NCI-H1436 (cell line): ENCODE results near the gene USP22.

Experiments used
- DNase-seq: peaks from one replicate; lab custom pipeline; 2025; lab: John Stamatoyannopoulos, UW

USP22 gene

DNA sequence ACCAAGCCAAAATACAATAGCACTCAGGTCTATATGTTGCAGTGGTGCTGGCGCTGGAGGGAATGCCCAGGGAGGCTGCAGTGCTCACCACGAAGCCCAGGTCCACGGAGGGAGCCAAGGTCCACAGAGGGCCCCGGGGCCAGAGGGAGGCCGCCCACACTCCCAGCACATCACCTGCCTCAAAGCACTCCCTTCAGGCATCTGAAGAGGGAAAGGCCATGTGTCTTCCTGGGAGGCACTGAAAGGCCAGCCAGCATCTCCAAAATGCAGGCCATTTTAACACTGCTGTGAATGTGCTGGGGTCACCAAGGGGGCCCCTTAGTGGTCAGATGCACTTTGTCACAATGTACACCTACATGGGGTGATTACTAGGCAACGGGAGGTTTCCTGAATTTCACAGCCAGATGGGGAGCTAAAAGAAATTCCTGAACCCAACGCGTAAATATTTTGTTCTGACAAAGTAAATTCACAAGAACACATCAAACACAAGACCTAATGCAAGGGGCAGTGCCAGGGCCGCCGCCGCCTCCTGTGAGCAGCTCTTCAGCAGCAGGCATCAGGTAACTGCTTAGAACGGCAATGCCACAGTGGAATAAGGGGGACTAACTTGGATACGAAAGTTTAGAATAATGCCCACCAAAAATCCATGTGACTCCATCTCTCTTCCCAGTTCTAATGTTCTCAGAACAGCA is 42.8 kb downstream of the USP22 start:
- DNase-seq = no peak

DNA sequence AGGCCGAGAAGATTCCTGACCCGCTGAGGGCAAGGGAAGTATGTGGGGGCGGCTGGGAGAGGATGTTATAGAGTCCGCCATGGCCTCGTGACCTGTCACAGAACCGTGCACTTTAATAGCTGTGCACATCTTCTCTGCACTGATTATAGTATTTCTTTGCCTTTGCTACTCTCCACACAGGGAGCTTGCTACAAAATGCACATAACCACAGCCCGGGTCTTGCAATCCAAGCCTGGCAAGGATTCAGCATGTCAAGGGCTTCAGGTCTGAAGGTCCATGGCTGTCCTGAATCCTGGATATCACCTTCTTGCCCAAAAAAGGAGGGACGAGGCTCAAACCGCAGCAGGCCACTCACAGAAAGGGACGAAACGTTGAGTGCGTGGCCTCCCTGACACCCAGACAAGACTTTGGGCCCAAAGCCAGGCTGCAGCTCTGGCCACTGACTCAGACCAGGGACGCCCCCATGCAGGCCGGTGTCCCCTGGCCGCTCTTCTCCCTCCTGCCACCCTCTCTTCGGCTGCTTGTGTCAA is 43.7 kb downstream of the USP22 start:
- DNase-seq = no peak

DNA sequence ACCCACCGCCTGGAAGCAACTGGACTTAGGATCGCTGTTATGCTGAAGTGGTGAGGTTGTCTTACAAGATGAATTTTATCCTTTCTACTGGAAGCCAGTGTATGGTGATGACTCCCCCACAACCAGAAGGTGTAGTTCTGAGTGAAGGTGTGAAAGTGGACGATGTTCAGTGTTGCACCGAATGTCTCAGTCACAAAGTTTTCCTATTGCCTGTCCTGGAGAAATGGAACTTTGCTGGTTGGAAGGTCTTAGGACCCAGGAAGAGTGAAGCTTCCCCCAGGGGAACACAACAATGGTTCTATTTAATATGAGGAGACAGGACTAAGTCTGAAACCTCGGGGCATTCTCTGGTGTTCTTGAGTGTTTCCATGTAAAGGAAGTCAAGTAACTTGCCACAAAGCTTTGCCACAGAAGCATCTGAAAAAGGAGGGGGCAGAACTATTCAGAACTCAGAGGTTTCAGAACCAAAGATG is 44.2 kb downstream of the USP22 start:
- DNase-seq = no peak

DNA sequence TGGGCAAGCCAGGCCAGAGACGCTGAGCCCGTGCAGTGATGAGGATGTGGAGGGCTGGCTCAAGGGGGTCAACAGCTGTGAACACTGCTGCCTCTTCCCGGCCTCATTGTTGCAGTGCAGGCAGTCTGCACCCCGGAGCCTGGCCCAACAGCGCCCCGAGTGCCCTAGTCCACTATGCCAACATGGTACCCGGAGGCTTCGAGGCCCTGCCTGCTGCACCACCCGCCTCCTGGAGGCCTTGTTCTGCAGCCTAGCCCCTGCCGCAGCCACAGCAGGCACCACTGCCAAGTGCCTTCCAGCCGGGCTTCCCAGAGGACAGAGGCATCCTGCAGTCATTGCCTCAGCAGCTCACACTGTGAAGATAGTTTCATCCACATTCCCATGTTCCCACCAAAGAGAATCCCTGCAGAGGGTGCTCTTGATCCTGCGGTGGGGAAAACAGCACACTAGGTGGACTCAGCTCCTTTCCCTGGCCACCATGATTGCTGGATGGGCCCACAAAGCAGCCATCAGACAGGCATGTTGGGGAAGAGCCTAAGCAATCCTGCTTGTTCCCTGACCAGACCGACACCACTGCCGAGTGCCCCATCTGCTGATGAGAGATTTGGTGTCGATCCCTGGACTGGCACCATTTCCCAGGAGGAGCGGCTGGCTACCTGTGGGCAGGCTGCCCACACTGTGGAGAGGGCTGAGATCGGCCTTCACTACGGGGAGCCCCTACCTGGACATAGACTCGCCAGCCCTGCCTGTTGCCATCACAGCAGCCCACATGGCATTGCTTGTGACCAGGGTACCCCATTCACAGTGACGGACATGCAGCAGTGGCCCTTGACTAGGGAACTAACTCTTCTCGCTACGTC is 44.9 kb downstream of the USP22 start:
- DNase-seq = no peak

DNA sequence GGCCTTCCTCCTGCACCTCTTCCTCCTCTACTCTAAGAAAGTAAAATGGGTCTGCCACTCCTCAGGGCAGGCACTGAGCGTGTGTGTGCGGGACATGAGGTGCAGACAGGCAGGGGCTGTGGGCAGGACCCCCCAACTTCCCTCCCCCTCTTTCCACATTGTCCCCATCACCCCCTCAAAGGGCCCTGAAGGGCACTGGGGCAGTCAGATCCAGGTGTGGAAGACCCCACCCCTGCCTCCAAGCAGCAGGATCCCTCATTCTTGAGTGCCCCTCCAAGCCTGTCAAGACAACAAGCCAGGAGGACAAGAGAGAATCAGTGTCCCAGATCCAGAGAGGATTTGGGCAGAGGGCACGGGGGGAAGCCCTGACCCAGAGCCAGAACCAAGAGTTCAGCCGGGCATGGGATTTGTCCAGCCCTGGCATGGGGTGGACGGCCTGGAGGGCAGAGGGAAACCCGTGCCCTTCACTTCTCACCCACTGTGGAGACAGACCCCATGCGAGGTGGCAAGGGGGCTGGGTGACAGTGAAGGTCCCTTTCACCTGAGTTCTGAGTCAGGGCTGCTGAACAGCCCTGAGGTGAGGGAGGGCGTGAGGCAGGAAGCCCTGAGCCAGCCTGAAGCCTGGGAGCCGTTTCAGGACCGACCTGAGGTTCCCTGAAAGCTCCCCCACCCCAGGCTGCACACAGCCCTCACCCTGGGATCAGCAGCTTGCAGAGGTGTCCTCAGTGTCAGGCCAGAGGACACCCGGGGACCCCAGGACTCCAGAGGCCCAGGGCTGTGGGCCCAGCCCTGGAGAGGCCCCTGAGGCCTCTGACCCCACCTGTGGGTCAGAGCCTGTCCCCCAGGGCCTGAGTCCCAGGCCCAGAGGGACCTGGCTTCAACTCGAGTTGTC is 45.8 kb downstream of the USP22 start:
- no peak for DNase-seq

DNA sequence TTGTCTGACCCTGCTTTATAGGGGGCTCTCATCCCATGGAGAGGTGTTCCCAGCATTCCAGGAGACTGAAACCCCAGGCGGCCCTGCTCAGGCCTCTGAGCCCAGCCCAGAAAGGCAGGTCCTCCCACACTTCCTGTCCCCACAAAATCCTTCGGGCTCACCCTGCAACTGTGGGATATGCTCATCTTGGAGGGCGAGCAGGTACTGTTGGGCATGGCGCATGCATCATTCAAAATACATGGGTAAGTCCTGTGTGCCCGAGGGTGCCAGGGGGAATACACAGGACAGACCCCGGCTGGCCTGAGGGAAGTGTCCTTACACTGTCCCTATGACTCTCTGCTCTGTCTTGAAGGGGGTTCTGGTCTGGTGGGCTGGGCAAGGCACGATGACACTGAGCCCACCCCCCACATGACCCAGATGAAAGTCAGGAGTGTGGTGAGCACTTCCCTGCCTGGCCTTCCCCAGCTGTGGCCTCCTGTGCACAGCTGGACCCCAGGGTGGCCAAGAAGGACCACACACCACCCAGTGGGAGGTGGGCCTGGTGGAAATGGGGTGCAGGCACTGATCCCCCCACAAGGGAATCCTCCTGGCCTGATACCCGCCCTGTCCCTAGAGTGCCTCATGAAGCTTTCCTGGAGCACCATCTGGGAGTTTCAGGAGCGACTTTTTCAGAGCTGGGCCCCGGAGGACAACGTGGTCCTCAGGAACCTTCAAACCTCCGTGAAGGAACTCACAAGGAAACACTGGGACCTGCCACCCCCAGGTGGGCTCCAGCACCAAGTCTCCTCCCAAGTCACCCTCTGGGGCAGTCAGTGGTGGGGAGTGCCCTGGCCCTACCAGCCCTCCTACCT is 46.7 kb downstream of the USP22 start:
- DNase-seq = no peak

DNA sequence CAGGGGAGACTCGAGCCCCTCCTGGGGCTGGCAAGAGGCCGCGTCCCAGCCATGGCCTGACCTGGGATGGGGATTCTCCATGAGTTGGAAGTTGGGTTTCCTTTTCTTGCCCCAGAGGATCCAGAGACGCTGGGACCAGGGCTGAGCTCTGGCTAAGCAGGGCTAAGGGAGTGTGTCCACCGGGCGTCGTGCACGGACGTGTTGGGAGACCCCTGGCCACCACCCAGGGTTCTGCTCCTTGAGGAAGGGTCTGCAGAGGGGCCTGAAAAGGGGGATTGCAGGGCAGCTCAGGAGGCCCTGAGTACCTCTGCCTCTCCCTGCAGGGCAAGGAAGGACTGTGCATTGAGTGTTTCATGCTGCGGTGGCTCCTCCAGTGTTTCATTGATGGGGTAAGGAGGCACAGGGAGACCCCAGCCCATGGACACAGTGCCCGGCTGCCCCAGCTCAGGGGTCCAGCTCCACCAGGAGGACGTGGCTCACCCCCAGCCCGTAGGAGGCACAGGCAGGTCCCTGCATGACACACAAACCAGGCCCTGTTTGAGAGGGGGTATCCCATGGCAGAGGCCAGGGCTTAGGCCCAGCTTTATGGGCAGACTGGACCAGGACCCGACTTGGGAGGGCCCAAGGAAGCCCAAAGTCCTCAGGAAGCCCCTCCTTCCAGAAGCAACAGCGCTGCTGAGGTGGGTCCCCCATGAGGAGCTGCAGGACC is 47.5 kb downstream of the USP22 start:
- no peak for DNase-seq

DNA sequence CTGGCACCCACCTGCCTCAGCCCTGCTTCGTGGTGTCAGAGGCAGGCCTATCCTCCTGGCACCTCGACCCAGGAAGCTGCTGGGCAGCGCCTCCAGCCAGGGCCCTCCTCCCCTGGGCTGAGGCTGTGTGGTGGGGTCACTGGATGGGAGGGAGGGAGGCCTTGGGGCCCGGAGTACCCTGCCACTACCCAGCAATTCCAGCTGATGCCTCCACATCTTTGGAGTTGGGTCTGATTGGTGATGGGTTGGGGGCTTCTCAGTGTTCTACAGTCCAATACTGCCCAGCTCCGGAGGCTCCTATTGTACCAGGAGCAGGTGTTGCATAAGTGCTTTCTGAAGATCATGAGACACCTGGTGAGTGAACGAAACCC is 48.0 kb downstream of the USP22 start:
- DNase-seq = no peak

DNA sequence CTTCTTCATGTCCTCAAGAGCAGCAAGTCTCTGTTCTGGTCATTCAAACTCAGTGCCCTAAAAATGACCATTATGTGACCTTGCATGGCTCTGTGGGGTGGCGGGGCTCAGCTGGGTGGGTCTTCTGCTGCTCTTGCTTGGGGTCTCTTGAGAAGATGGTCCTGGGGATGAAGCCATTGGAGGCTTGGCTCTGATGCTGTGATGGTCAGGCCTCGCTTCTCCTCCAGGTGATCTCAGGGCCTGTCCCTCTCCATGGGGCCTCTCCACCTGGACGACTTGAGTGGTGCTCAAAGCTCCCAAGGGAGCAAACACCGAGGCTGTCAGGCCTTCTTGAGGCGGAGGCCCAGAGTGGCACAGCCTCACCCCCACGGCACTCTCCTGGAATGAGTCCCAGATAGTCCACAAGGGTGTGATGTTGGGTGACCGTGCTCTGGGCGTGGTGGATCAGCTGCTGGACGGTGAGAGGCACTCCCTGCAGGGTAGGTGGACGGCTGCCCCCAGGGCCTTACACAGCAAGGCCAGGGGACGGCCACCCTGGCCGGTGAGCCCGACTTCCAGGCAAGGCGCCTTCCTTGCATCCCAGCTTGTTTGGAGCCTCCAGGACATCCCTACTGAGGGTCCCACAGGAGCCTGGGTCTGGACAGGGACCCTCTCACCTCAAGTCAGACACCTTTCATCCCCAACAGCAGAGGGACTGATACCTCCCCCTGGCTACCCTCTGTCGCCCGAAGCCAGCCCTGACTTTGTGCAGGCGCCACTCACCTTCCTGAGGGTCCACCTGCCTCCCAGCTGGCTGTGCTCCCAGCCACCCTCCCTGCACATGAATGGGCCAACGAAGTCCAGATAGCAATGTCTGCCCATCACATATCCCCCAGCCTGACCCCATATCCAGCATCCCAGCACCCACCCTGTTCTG is 48.7 kb downstream of the USP22 start:
- DNase-seq = no peak

DNA sequence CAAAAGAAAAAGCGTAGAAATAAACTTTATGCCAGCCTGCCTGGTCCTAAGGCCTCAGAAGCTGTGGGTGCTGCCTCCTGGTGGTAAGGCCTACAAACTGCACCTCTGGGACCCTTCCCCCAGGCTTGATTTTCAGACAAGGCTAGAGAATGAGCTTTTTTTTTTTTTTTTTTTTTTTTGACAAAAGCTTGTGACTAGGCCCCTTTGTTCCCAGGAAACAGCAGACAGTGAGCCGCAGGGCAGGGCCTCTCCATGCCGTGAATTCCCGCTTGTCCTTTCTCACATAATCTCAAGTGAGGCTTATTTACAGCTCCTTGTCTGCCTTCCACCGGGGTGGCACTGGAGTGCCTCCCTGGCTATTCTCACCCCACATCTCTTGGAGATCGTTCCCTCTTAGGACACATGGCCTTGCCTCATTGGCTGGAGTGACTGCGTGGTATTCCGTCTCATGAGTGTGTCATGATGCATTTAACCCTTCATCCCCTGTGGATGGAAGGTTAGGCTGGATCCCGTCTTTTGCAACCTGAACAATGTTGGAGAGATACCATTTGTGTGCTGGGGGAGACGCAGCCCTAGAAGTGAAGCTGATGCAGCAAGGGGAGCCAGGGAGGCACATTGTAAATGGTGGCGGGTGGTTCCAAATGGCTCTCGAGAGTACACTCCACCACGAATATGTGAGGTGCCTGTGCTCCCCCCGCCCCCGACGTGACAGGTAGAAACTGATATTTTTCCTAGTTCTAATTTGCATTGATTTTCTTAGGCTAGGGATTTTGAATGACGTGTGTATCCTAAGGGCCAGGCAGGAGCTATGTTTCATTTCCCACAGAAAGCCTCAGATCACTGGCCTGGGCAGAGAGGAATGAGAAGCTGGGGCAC is 49.6 kb downstream of the USP22 start:
- DNase-seq = peak; percentile 66

DNA sequence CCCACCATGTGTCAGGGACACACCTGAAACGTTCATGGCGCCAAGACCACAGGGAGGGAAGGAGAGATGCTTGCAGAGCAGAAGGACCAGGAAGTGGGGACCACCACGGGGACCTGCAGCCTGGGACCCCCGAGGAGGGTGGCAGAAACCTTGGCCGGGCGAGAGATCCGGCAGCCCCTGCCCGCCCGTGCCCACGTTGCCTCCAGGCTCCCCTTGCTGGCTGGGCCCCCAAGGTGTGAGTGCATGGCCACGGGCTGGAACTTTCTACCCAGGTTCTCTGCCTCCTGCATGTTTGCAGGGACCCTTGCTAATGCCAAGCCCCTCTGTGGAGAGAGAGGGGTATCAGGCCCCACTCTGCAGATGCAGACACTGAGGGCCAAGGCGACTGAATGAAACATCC is 50.4 kb downstream of the USP22 start:
- no peak for DNase-seq

DNA sequence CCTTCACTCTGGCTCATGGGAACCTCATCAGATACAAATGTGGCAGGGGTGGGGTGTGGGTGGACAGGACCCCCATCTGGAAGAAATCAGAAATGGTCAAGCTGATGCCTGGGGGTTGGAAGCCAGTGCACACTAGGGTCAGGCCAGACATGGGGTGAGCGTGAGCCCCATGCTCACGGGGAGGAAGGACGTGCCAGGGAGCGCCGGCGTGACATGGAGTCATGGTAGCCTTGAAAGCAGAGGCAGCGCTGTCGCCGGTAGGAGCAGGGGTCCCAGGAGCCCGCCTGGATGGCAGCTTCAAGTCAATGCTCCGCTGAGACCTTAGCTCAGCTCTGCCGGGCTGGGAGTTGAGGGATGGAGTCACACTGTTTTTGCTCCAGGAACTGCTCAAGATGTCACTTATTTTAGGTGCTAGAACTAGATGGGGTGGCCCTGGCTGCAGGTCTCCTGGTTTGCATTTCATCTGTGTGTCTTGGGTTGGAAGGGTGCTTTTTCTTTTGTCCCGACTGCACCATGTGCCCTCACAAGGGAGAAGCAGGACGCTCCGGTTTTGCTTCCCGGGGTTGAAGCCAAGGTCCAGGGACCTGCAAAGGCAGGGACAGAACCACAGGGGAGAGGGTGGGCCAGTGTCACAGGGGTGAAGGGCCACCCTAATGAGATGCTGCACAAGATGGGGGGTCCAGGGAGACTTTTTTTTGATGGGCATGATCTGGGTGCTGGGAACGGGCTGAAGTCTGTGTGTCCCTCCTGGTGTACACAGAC is 51.4 kb downstream of the USP22 start:
- DNase-seq = no peak

DNA sequence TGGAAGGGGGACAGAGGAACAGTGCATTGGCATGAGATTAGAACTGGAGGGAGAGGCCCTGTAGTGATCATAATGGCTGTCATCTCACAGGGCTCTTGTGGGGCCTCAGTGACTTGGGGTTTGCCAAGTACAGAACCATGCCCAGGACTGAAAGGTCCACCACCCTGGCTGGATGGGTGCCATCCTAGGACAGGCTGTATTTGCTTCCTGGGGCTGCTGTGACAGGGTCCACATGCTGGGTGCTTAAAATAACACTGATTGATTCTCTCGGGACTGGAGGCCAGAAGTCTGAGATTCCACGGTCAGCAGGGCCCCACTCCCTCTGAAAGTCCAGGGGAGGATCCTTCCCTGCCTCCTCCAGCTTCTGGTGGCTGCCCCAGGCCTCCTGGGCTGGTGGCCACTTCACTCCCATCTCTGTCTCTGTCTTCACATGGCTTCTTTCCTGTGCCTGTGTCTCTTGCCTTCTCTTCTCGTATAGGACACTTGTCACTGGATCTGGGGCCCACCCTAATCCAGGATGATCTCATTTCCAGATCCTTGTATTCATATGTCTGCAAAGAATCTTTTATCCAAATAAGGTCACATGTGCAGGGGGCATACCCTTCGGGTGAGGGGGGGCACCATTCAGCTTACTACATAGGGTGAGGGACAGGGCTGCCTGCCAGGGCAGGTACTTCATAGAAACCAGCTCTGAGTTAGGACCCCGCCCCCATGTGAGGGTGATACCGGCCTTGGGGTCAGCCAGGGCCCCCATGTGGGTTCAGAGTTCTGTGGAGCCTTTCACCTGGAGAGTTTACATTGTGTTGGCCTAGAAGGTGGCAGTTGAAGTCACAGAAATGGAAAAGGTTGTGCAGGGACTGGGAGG is 52.6 kb downstream of the USP22 start:
- DNase-seq = no peak

DNA sequence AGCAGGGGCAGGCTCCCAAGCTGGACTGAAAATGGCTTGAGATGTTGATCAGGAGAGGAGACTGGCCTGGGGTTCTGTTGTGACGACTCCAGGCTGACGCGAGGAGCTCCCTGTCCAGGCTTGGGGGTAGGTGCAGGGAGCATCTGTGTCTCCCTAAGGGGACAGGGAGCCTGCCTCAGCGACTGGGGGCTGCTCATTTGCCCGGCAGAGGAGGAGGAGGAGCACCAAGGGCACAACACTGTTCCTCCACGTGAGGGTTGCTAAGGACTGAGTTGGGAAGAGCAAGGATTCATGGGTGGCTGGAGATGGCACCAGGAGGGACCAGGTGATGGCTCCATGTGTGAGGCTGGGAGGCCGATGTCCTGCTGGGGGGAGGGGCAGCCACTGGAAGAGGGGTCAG is 53.3 kb downstream of the USP22 start:
- DNase-seq = no peak

DNA sequence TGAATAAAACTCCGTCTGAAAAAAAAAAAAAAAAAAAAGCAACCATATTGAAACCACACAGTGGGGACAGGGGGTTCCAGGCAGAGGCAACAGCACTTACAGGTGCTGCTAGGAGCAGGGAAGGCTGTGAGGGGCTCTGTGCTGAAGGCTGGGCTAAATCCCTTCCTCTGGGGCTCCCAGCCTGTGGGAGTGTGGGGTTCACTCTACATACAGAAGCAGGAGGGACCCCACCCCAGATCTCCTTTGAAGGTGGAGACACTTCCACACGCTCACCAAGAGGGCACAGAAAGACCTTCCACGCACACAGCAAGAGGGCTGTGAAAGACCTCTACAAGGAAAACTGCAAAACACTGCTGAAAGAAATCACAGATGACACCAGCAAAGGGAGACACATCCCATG is 53.9 kb downstream of the USP22 start:
- no peak for DNase-seq

DNA sequence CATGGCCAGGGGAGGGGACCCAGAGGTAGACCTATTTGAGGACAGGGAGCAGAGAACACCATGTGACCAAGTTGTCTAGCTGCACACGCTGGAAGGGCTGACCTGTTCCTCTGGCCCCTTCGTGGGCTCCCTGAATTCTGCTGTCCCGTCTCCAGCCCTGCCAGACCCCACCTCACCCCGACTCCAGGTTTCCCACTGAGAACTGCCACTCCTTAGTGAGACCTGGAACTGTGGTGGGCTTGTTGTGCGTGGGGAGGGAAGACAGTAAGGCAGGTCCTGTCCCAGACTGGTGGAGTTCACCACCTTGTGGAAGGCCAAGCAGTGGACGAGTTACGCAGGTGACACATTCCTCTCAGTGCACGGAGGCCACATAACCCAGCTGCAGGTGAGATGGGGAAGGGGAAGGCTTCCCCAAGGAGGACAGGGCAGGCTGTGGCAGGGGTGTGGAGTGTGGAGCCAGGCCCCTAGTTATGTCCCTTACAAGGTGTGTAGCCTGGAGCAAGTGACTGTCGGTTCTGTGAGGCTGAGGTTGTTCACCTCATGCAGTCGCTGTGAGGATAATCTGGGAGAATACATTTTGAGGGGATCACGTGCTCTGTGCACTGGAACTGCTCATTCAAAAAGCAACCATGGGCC is 54.7 kb downstream of the USP22 start:
- DNase-seq = no peak
